LNCaP clone FGC (cell line): Measurements from ENCODE around the gene SAFB2.
A peak's percentile ranks its signal among the peaks of the same experiment; 100 is the strongest.

Experiments
- DNase-seq: peaks from one replicate; pipeline ENCODE4 v3.0.0-alpha.2; 2011; ENCODE audit warnings: low read depth
- H3K4me3 ChIP-seq: 2 replicates; pipeline ENCODE4 v1.5.1; 2011; ENCODE audit warnings: mild to moderate bottlenecking, low read depth, low read length, control low read depth
- TF ChIP-seq, protein P1 (sequence below): IDR thresholded peaks from 2 replicates; pipeline ENCODE4 v1.5.1; 2012; ENCODE audit warnings: mild to moderate bottlenecking; ENCODE audit not compliant: control insufficient read depth, insufficient read depth; ENCODE audit errors: extremely low read depth

The SAFB2 gene

DNA sequence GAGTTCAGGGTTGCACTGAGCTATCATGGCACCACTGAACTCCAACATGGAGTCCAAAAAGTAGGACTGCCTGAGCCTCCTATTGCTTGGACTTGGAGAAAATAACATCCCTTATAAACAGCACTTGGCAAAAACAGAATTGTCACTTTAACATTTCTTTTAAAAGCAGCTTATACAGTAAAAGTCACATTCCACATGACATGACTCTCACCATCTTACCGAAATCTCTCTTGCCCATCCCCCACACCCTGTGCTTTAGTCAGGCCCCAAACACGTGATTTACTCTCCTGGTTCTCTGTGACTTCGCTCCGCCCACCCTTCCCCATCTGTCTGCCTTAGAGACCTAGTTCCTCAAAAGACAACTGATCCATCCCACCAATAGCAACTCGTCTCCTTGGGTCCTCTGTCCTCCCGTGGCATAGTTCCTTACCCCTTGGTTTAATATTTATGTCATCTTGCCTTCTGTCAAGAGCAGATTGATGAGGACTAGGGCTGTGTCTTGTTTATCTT is 4.9 kb upstream of the SAFB2 start:
- DNase-seq: no peak

DNA sequence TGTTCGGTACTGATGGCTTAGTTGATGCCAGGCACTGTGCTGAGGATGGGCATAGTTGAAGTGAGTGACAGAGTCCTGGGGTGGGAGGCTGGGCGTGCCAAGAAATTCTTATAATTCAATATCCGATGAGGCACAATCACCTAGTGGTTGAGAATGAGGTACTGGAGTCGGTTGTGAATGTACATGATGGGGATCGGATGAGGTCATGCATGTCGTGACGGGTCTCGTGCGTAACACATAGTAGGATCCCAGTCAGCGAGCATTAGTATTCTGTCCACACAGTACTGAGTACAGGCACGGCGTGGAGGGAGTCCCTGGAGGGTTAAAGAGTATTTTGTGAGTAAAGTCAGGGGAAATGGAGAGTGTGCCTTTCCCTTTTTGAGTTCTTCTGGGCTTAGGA is 3.1 kb upstream of the SAFB2 start:
- DNase-seq: no peak
- peak overlapping the region; percentile 98; the same call in 1 of the 2 replicates for H3K4me3 ChIP-seq
- TF ChIP-seq, protein P1, sequence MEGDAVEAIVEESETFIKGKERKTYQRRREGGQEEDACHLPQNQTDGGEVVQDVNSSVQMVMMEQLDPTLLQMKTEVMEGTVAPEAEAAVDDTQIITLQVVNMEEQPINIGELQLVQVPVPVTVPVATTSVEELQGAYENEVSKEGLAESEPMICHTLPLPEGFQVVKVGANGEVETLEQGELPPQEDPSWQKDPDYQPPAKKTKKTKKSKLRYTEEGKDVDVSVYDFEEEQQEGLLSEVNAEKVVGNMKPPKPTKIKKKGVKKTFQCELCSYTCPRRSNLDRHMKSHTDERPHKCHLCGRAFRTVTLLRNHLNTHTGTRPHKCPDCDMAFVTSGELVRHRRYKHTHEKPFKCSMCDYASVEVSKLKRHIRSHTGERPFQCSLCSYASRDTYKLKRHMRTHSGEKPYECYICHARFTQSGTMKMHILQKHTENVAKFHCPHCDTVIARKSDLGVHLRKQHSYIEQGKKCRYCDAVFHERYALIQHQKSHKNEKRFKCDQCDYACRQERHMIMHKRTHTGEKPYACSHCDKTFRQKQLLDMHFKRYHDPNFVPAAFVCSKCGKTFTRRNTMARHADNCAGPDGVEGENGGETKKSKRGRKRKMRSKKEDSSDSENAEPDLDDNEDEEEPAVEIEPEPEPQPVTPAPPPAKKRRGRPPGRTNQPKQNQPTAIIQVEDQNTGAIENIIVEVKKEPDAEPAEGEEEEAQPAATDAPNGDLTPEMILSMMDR: no peak

More for the DNA sequence above, 4.9 kb upstream of the SAFB2 start:
- H3K4me3 ChIP-seq: no peak overlapping the region
- TF ChIP-seq, protein P1: no peak

DNA sequence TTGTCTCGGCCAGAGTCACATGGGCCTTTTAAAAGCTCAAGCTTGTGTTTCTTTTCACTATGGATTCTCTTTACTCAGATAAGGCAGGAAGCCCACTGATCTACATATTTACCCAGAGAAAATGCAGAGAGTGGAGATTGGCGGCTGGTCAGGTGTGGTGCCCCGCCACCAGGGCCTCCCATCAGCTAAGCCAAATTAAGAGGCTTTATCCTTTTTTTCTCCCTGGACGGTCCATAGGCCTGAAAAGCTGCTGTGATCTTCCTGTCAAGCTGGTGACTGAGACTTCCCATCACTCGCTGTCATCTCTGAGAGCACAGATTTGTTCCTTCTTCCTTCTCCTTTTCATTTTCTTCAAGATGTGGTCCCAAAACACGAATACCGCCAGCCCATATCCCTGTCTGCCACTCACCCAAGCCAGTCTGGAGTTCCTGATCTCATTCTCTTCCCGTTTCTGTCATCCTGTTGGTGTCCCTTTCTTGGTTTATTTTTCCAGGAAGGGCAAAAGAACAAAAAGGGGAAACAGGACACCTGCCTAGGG is 2.2 kb upstream of the SAFB2 start:
- TF ChIP-seq, protein P1: no peak
- DNase-seq: no peak
- H3K4me3 ChIP-seq: peak overlapping the region; percentile 98

DNA sequence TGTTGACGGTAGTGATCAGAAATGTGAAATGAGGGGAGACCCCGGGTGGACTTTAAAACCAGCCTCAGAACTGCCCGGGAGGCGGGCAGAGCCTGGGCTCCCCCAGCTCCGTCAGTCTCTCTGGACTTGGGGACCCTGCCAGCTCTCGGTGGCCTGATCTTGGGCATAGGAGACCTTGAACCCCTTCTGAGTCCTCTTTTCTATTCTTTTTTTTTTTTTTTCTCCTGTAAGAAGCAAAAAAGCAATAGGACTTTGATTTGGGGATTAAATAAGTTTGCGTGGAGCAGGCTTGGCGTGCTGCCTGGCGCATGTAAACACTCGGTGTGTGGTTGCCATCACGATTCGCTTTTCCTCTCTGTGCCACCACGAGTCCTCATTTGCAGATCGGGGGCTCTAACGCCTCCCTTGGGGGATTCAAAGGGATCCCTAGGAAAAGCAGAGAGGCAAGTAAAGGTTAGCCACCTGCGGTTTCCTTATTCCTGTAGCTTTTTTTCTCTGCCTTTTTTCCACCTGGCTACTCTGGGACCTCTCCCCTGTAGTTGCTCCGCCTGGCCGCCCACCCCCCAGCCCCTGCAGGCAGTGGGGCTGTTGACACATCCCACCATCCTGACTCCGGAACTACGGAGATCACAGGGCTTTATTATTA is 1.6 kb upstream of the SAFB2 start:
- H3K4me3 ChIP-seq: peak overlapping the region; percentile 98
- DNase-seq: no peak
- TF ChIP-seq, protein P1: no peak

DNA sequence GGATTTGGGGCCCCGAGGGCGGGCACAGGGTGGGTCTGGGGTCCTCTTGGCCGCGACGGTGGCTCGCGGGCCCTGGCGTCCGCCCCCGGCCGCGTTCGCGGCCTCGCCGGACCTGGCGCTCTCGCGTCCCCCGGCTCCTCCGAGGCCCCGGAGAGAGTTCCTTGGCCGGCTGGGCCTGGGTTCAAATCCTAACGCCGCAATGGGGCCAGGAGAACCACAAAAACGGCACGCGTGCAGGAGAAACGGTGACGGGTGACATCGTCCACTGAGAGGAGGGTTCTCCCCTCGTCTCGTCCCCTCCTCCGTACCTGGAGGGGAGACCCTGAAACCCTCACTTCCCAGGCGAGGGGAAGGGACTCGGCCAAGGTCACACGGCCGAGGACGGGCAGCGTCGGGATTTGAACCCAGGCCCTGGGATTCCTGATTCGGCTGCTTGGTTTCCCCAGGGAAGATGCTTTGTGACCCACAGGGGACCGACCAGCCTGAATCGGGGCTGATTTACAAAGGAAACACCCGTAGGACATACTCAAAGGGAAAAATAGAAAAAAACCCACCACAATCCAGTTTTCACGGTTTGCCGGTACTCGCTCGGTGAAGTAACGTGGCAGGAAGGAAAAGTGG is 931 bp upstream of the SAFB2 start:
- no peak for DNase-seq
- peak overlapping the region; percentile 98 for H3K4me3 ChIP-seq
- TF ChIP-seq, protein P1: no peak

DNA sequence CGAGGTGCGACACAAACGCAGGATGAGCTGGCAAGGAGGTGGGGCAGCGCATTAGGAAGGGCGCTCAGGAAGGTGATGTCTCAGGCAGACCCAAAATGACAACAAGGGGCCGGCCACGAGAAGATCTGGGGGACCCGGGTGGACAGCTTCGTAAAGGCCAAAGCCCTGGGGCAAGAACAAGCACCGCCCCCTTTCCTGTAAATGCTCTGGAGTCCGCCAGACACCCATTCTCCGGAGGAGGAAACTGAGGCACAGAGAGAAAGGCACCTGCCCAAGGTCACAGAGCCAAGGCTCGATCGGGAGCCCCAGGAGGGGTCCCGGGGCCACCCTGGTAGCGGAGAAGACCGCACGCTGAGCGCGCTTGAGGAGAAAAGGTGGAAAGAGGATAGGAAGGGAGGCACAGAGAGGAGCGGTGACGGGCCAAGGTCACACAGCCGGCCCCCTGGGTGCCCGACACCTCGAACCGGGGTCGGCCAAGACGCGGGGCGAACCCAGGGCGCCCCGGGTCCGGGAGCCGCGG is 571 bp downstream of the SAFB2 start:
- H3K4me3 ChIP-seq: peak overlapping the region; percentile 98
- DNase-seq: no peak
- TF ChIP-seq, protein P1: no peak
